GM10248 (cell line): ENCODE data around the gene PRKAG3.

ENCODE experiments used
- CTCF ChIA-PET: fragments of 300-600 bp; sonication (Branson Sonifier 250); formaldehyde crosslinking; extraction: SDS; loops from one replicate; lab custom pipeline; 2021; ENCODE audit warnings: antibody characterized with exemption; lab: Yijun Ruan, JAX
- POLR2A ChIA-PET: fragments of 350-650 bp; sonication (Branson Sonifier 250); formaldehyde crosslinking; extraction: SDS; loops from one replicate; lab custom pipeline; 2020; ENCODE audit warnings: antibody characterized with exemption; lab: Yijun Ruan, JAX
- DNase-seq: peaks from one replicate; pipeline ENCODE4 v3.0.0; 2012; ENCODE audit errors: extremely low spot score
- CTCF ChIP-seq: IDR thresholded peaks from 2 replicates; pipeline ENCODE4 v1.5.1; 2012; ENCODE audit warnings: mild to moderate bottlenecking, low read depth; ENCODE audit errors: extremely low read depth, missing control alignments, control extremely low read depth

PRKAG3 gene

GRCh38 chr2:218873359-218874194, 42.0 kb upstream of the PRKAG3 start:
- CTCF ChIA-PET = interaction anchor here (0.7 to 23.0 kb wide), 4 partner anchors 11 to 25 kb away, joined by 3 to 916 read pairs (median 70); no protein-coding TSS in a partner anchor
- DNase-seq = no peak
- POLR2A ChIA-PET = no interaction called here
- no peak for TF ChIP-seq CTCF

GRCh38 chr2:218872645-218873358, 41.2 kb upstream of the PRKAG3 start:
- TF ChIP-seq CTCF = no peak
- DNase-seq = no peak
- POLR2A ChIA-PET = no interaction called here
- CTCF ChIA-PET = interaction anchor here (0.7 to 23.0 kb wide), 5 partner anchors 9 to 26 kb away, joined by 3 to 916 read pairs (median 4); no protein-coding TSS in a partner anchor

GRCh38 chr2:218871345-218872302, 40.0 kb upstream of the PRKAG3 start:
- ChIA-PET POLR2A (no interaction called here), CTCF (interaction anchor here (0.9 to 23.0 kb wide), 6 partner anchors 8 to 109 kb away, joined by 3 to 916 read pairs (median 5); no protein-coding TSS in a partner anchor)
- TF ChIP-seq CTCF = no peak
- no peak for DNase-seq

GRCh38 chr2:218870984-218871344, 39.4 kb upstream of the PRKAG3 start:
- POLR2A ChIA-PET = no interaction called here
- no peak for DNase-seq
- TF ChIP-seq CTCF = no peak
- CTCF ChIA-PET = interaction anchor here (1.2 to 23.0 kb wide), 4 partner anchors 7 to 109 kb away, joined by 4 to 916 read pairs (median 16); no protein-coding TSS in a partner anchor

GRCh38 chr2:218869064-218869463, 37.5 kb upstream of the PRKAG3 start:
- no peak for TF ChIP-seq CTCF
- ChIA-PET CTCF (interaction anchor here (0.6 to 23.0 kb wide), 12 partner anchors 8 to 250 kb away, joined by 3 to 916 read pairs (median 3); no protein-coding TSS in a partner anchor), POLR2A (no interaction called here)
- DNase-seq = no peak
